Endothelial cell of umbilical vein (primary cell): ENCODE results near the gene TMC3.

Experiments used
- EZH2 ChIP-seq: IDR thresholded peaks from 2 replicates; pipeline ENCODE4 v1.6.1; 2012; ENCODE audit warnings: borderline replicate concordance, low read depth, mild to moderate bottlenecking, moderate library complexity, low read length, inconsistent platforms; ENCODE audit not compliant: severe bottlenecking
- FOS ChIP-seq: IDR thresholded peaks from 2 replicates; pipeline ENCODE4 v1.6.1; 2011; ENCODE audit warnings: mild to moderate bottlenecking, low read length, moderate library complexity, borderline replicate concordance; ENCODE audit not compliant: insufficient read depth
- JUN ChIP-seq: IDR thresholded peaks from 2 replicates; pipeline ENCODE4 v1.6.1; 2011; ENCODE audit warnings: borderline replicate concordance, low read depth; ENCODE audit not compliant: insufficient read length, insufficient read depth
- MYC ChIP-seq: IDR thresholded peaks from one replicate; pipeline ENCODE4 v1.6.1; 2011; ENCODE audit warnings: mild to moderate bottlenecking, low read depth, low read length
- POLR2A ChIP-seq: IDR thresholded peaks from 2 replicates; pipeline ENCODE4 v1.6.1; 2012; ENCODE audit warnings: low read depth, mild to moderate bottlenecking, control low read depth, low read length
- POLR2AphosphoS5 ChIP-seq: IDR thresholded peaks from 2 replicates; pipeline ENCODE4 v1.6.1; 2012; ENCODE audit warnings: low read depth, mild to moderate bottlenecking, control low read depth, low read length, moderate library complexity; ENCODE audit not compliant: insufficient read depth
- TF ChIP-seq, protein P1 (sequence below), 2 donors: IDR thresholded peaks; 1 replicate in 1 of 2; 2 replicates in 1 of 2; pipeline ENCODE4 v1.5.1; 2011; ENCODE audit warnings: low read length in 2 of 2, mild to moderate bottlenecking in 2 of 2, moderate library complexity in 2 of 2, control low read depth in 1 of 2, inconsistent platforms in 1 of 2, low read depth in 1 of 2; ENCODE audit not compliant: insufficient read depth in 1 of 2; ENCODE audit errors: extremely low read depth in 1 of 2
- TF ChIP-seq, protein P2 (sequence below): IDR thresholded peaks from 2 replicates; pipeline ENCODE4 v1.6.1; 2011; ENCODE audit not compliant: insufficient read depth, insufficient read length

DNA sequence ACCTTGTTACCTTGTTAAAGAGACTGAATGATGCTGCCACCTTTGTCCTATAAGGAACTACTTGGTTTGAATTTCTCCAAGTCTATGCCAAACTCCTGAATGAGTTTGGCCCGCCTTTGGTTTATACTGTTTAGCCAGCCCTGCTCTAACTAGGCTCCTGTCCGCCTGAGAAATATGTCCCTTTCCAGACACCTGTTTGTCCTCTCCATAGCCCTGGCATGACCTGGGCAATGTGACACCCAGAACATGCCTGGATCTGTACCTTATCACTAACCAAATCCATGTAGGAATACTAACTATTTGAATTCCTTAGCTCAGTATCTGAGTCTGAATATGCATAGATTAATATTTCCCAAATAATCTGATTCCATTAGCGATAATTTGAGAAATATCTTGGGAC, 24.4 kb upstream of the TMC3 start:
- TF ChIP-seq POLR2A (no peak), EZH2 (no peak), FOS (no peak), POLR2AphosphoS5 (no peak), MYC (no peak), JUN (no peak)
- TF ChIP-seq, protein P1, sequence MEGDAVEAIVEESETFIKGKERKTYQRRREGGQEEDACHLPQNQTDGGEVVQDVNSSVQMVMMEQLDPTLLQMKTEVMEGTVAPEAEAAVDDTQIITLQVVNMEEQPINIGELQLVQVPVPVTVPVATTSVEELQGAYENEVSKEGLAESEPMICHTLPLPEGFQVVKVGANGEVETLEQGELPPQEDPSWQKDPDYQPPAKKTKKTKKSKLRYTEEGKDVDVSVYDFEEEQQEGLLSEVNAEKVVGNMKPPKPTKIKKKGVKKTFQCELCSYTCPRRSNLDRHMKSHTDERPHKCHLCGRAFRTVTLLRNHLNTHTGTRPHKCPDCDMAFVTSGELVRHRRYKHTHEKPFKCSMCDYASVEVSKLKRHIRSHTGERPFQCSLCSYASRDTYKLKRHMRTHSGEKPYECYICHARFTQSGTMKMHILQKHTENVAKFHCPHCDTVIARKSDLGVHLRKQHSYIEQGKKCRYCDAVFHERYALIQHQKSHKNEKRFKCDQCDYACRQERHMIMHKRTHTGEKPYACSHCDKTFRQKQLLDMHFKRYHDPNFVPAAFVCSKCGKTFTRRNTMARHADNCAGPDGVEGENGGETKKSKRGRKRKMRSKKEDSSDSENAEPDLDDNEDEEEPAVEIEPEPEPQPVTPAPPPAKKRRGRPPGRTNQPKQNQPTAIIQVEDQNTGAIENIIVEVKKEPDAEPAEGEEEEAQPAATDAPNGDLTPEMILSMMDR (IDR thresholded peaks at IDR 0.05; ENCODE audit: extremely low read depth in 1 of 2, insufficient read depth in 1 of 2, low read depth in 1 of 2, low read length in 2 of 2): no peak
- TF ChIP-seq, protein P2, sequence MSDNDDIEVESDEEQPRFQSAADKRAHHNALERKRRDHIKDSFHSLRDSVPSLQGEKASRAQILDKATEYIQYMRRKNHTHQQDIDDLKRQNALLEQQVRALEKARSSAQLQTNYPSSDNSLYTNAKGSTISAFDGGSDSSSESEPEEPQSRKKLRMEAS: no peak
